B cell (primary cell): Measurements from ENCODE around the gene LAGE3. TPM values are rescaled to one million over a fixed set of nuclear protein-coding genes. Genes with fewer than 3 reads are reported as not detected.

Source experiments
- ATAC-seq: fragments of 200-7000 bp; cut with Tn5 transposase; one replicate; pipeline ENCODE4 v1.10.0; 2021; ENCODE audit warnings: low read depth, mild to moderate bottlenecking, moderate number of reproducible peaks, moderate library complexity
- CTCF ChIA-PET: fragments of 350-600 bp; sonication (Branson Sonifier 250); formaldehyde crosslinking; loops from one replicate; lab custom pipeline; 2021; ENCODE audit warnings: antibody characterized with exemption, inconsistent platforms; lab: Charles Lee
- POLR2A ChIA-PET: fragments of 350-600 bp; sonication (Branson Sonifier 250); formaldehyde crosslinking; loops from one replicate; lab custom pipeline; 2021; ENCODE audit warnings: antibody characterized with exemption; lab: Charles Lee
- DNase-seq: peaks from one replicate; pipeline ENCODE4 v3.0.0; 2013
- H2AFZ ChIP-seq: 2 replicates; pipeline ENCODE4 v1.6.1; 2012; ENCODE audit warnings: mild to moderate bottlenecking, low read depth, low read length; ENCODE audit not compliant: insufficient read depth, poor library complexity, severe bottlenecking
- H3K27ac ChIP-seq, 2 donors: 1 replicate in 1 of 2; 2 replicates in 1 of 2; pipeline ENCODE4 v1.5.1; 2012 to 2013; ENCODE audit warnings: low read length in 2 of 2, mild to moderate bottlenecking in 2 of 2, moderate library complexity in 1 of 2
- H3K27me3 ChIP-seq, 4 experiments: fragments of 200-600 bp in 1 of 4; sonication (generic) in 1 of 4; replicated peaks in 1 of 4; 1 replicate in 2 of 4; 2 replicates in 2 of 4; pipeline versions ENCODE4 v1.6.1 to v1.7.0; 2013 to 2016; ENCODE audit warnings: low read length in 3 of 4, mild to moderate bottlenecking in 2 of 4, mixed read lengths in 1 of 4, moderate library complexity in 1 of 4; ENCODE audit not compliant: insufficient read depth in 4 of 4, control insufficient read depth in 3 of 4; ENCODE audit errors: control extremely low read depth in 1 of 4
- H3K36me3 ChIP-seq, 2 experiments: replicated peaks in 1 of 2; 1 replicate in 1 of 2; 2 replicates in 1 of 2; pipeline versions ENCODE4 v1.6.1 to v1.7.1; 2013; ENCODE audit warnings: low read length in 1 of 2; ENCODE audit not compliant: insufficient read depth in 2 of 2, control insufficient read depth in 1 of 2; ENCODE audit errors: control extremely low read depth in 1 of 2, extremely low read depth in 1 of 2
- H3K4me1 ChIP-seq, 2 donors: fragments of 200-600 bp in 1 of 2; sonication (generic) in 1 of 2; 1 replicate in 1 of 2; 2 replicates in 1 of 2; pipeline versions ENCODE4 v1.5.1 to v1.6.1; 2013 to 2017; ENCODE audit warnings: low read length in 2 of 2; ENCODE audit not compliant: control insufficient read depth in 2 of 2, insufficient read depth in 2 of 2
- H3K4me2 ChIP-seq: replicated peaks from 2 replicates; pipeline ENCODE3; 2012; ENCODE audit warnings: mild to moderate bottlenecking, low read depth, low read length; ENCODE audit not compliant: poor library complexity, severe bottlenecking
- H3K4me3 ChIP-seq, 5 experiments: fragments of 200-600 bp in 1 of 5; sonication (generic) in 1 of 5; 1 replicate in 3 of 5; 2 replicates in 2 of 5; pipeline versions ENCODE4 v1.5.1 to v1.7.0; 2011 to 2016; ENCODE audit warnings: low read length in 4 of 5, mild to moderate bottlenecking in 4 of 5, low read depth in 2 of 5, control low read depth in 1 of 5, moderate library complexity in 1 of 5; ENCODE audit not compliant: insufficient read depth in 1 of 5; ENCODE audit errors: control extremely low read depth in 1 of 5, extremely low read depth in 1 of 5
- H3K79me2 ChIP-seq: fragments of 200-600 bp; sonication (generic); one replicate; pipeline ENCODE4 v1.6.0; 2016; ENCODE audit warnings: low read length; ENCODE audit not compliant: control insufficient read depth, insufficient read depth
- H3K9ac ChIP-seq: fragments of 200-600 bp; sonication (generic); 2 replicates; pipeline ENCODE4 v1.6.1; 2017; ENCODE audit warnings: mild to moderate bottlenecking, low read length, moderate library complexity
- H3K9me3 ChIP-seq, 3 donors: one replicate each; pipeline versions ENCODE4 v1.6.1 to v1.7.1; 2013; ENCODE audit warnings: low read length in 2 of 3; ENCODE audit not compliant: control insufficient read depth in 2 of 3, insufficient read depth in 1 of 3; ENCODE audit errors: control extremely low read depth in 1 of 3
- H4K20me1 ChIP-seq: 2 replicates; pipeline ENCODE4 v1.6.0; 2012; ENCODE audit warnings: mild to moderate bottlenecking, low read length; ENCODE audit not compliant: insufficient read depth, control insufficient read depth, poor library complexity, severe bottlenecking
- H3K27ac Mint-ChIP-seq: one replicate; pipeline ENCODE4 v1.8.0; 2021; ENCODE audit warnings: mixed read lengths
- H3K27me3 Mint-ChIP-seq: one replicate; pipeline ENCODE4 v1.8.0; 2021; ENCODE audit warnings: mixed read lengths
- H3K4me1 Mint-ChIP-seq: one replicate; pipeline ENCODE4 v1.8.0; 2021; ENCODE audit warnings: mixed read lengths
- H3K4me3 Mint-ChIP-seq: one replicate; pipeline ENCODE4 v1.8.0; 2021; ENCODE audit warnings: mixed read lengths
- H3K9me3 Mint-ChIP-seq: one replicate; pipeline ENCODE4 v1.8.0; 2022; ENCODE audit warnings: mixed read lengths; ENCODE audit not compliant: insufficient read depth
- EZH2 ChIP-seq: IDR thresholded peaks from 2 replicates; pipeline ENCODE4 v1.6.1; 2012; ENCODE audit warnings: borderline replicate concordance, low read depth, mild to moderate bottlenecking, moderate library complexity, low read length; ENCODE audit not compliant: insufficient read depth, poor library complexity, severe bottlenecking
- WGBS: methylation state at CpG from one replicate; pipeline ENCODE4 v1.1.5; 2013; ENCODE audit warnings: missing lambda C conversion rate; ENCODE audit not compliant: insufficient coverage; 5-methylcytosine and 5-hydroxymethylcytosine counted together
- intact Hi-C: fragments of 100-400 bp; cut with micrococcal nuclease; formaldehyde crosslinking; loops from one replicate; pipeline ENCODE4 v1.10.0; 2022
- polyA plus RNA-seq: library from polyadenylated mRNA; depleted of rRNA; stranded (reverse); fragments of >200 nt; gene quantifications from 2 replicates; pipeline ENCODE4 v1.2.3, GENCODE V29; 2012
- total RNA-seq, 2 donors: library from RNA; stranded (reverse); fragments of 120-200 nt in 1 of 2; gene quantifications; 1 replicate in 1 of 2; 2 replicates in 1 of 2; pipeline versions ENCODE4 v1.2.3 to v1.2.4, GENCODE V29; 2013 to 2022
- TF ChIP-seq, protein P1 (sequence below): fragments of 200-600 bp; IDR thresholded peaks from one replicate; pipeline ENCODE4 v1.8.0; 2022; ENCODE audit warnings: antibody characterized with exemption, mild to moderate bottlenecking

Gene LAGE3
- total and polyA plus RNA-seq, 2 donors (not counting 1 experiment from before 2014, with no cell fraction given): 17.0 to 19.9 TPM

DNA sequence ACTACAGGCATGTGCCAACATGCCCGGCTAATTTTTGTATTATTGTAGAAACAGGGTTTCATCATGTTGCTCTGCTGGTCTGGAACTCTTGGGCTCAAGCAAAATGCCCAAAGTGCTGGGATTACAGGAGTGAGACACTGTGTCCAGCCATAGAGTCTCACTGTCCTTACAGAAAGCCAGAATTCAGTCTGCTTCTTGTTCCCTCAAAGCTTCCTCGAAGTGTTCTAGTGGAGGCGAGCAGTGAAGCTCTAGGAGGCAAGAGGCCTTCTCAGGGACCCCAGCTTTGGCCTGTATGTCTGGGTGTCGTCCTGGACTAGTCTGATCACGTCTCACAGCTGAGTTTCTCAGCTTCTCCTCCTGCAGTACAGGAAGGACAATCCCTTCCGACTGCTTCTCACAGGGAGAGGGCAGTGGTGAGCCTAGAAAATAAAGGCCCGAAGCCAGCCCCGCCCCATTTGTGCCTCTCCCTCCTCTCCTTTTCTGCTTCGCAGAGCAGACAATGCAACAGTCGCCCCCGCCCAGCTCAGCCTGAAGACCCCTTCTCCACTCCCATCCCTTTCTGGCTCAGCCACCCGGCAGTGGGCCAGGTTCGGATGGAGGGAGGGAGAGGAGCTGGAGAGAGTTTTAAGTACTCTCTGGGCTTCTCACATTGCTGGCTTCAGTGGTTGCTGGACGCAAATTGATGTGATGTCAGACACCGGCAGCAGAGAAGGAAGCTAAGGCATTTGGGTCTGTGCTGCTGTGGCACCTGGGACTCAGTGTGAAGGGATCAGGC, 48.0 kb upstream of the LAGE3 start:
- ATAC-seq (peak; percentile 92), DNase-seq (peak; percentile 77)
- POLR2A ChIA-PET: interaction anchor here (0.6 to 1.4 kb wide), 9 partner anchors 8 to 430 kb away, joined by 3 to 7 read pairs (median 4); partner anchors contain the start of genes FAM3A, RPL10 and UBL4A
- Mint-ChIP-seq H3K27ac (peak overlapping the region; percentile 82), H3K9me3 (no peaks in the 10 kb centered on the region), H3K4me1 (peaks cover 11% of the 10 kb centered on the region), H3K27me3 (no peaks in the 10 kb centered on the region), H3K4me3 (peak overlapping the region; percentile 74)
- 0% methylated on average over 4 of the region's 15 CpGs for WGBS
- intact Hi-C loops: no loop called here
- Histone ChIP-seq H3K27ac (peak overlapping the region; percentile 55 to 64), H3K9ac (peak overlapping the region; percentile 28), H3K36me3 (no peaks in the 10 kb centered on the region), H3K4me3 (peak overlapping the region in 4 of 5 experiments; percentile 28 to 52 (median 36)), H3K27me3 (no peaks in the 10 kb centered on the region), H2AFZ (peak overlapping the region; percentile 71), H3K4me1 (peaks cover 8 to 13% of the 10 kb centered on the region in 2 donors), H3K4me2 (peak overlapping the region; percentile 71), H3K9me3 (no peaks in the 10 kb centered on the region), H4K20me1 (no peaks in the 10 kb centered on the region), H3K79me2 (no peaks in the 10 kb centered on the region)
- CTCF ChIA-PET: interaction anchor here (0.6 to 2.0 kb wide), 17 partner anchors 9 to 559 kb away, joined by 3 to 12 read pairs (median 4); partner anchors contain the start of genes LAGE3, RPL10, TAFAZZIN and UBL4A
- TF ChIP-seq EZH2: no peak
- TF ChIP-seq, protein P1, sequence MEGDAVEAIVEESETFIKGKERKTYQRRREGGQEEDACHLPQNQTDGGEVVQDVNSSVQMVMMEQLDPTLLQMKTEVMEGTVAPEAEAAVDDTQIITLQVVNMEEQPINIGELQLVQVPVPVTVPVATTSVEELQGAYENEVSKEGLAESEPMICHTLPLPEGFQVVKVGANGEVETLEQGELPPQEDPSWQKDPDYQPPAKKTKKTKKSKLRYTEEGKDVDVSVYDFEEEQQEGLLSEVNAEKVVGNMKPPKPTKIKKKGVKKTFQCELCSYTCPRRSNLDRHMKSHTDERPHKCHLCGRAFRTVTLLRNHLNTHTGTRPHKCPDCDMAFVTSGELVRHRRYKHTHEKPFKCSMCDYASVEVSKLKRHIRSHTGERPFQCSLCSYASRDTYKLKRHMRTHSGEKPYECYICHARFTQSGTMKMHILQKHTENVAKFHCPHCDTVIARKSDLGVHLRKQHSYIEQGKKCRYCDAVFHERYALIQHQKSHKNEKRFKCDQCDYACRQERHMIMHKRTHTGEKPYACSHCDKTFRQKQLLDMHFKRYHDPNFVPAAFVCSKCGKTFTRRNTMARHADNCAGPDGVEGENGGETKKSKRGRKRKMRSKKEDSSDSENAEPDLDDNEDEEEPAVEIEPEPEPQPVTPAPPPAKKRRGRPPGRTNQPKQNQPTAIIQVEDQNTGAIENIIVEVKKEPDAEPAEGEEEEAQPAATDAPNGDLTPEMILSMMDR: peak; percentile 53
